ENCODE results near the gene ZNF790.

GRCh38 chr19:36771261-36772231 is 66.6 kb downstream of the ZNF790 start:
- no peak for TF ChIP-seq TAF1 (IDR thresholded peaks at IDR 0.05; ENCODE audit: borderline replicate concordance, insufficient read depth, low read length)
- no peak for TF ChIP-seq REST (IDR thresholded peaks at IDR 0.05; ENCODE audit: insufficient read depth in 1 of 2, low read depth in 2 of 2, low read length in 2 of 2)
- TF ChIP-seq POLR2AphosphoS5 (IDR thresholded peaks at IDR 0.05; ENCODE audit: low read depth, low read length) = no peak
